ENCODE data around the gene TBC1D13.

TBC1D13 gene, protein sequence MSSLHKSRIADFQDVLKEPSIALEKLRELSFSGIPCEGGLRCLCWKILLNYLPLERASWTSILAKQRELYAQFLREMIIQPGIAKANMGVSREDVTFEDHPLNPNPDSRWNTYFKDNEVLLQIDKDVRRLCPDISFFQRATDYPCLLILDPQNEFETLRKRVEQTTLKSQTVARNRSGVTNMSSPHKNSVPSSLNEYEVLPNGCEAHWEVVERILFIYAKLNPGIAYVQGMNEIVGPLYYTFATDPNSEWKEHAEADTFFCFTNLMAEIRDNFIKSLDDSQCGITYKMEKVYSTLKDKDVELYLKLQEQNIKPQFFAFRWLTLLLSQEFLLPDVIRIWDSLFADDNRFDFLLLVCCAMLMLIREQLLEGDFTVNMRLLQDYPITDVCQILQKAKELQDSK

DNA sequence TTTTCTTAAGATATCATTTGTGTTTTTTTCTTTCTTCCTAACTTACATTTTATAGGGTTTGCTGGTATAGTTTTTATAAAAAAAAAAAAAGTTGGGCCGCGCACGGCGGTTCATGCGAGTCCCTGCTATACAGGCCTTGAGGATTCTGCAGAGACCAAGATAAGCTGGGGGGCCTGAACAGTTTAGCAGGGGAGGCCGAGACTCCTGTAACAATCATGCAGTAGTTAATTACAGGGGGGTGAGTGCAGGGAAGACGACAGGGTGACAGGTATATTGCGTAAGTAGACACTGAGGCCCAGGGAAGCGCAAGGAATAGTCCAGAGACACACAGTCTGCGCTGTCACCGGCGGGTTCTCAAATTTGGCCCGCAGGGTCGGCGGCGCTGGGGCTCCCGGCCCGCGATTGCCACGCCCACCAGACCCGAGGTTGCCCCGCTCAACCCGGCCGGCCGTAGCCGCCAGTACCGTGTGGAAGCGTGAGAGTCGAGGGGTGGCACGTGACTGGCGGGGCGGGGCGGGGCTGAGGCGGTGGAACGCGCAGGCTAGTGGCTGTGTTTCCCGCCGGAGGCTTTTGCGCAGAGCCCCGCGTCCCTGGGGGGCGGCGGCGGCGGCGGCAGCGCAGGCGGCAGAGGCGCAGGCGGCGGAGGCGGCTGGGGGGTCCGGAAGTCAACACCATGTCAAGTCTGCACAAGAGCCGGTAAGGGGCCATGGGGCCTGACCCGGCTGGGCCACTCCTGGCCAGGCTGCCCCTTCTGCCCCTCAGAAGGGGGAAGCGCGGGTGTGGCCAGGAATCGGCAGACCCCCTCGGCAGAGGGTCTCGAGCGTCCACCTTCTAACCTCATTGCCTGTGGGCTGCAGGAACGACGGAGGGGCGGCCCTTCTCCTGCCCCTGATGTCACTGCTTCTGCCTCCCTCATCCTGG lies at the start of gene TBC1D13:
Gene TBC1D13 (plus strand): TSS at position 573 of the 921 bp plus-strand sequence. CDS start 101 bp downstream, at position 674.
- DNase-seq (peak; percentile 88), ATAC-seq (replicated peaks) (peak; percentile 92 to 93)
- peaks cover 42 to 47% of the 10 kb centered on the region in 2 donors for H3K36me3 Mint-ChIP-seq
- no peaks in the 10 kb centered on the region for H3K9me3 Mint-ChIP-seq
- H3K4me3 Mint-ChIP-seq, result peak within 1 kb of the TSS; percentile 99
- no peaks in the 10 kb centered on the region for H3K27me3 Mint-ChIP-seq
- H3K27ac Mint-ChIP-seq, result peak within 1 kb of the TSS; percentile 97
- H3K4me1 Mint-ChIP-seq, result peaks cover 31 to 54% of the 10 kb centered on the region in 2 donors

DNA sequence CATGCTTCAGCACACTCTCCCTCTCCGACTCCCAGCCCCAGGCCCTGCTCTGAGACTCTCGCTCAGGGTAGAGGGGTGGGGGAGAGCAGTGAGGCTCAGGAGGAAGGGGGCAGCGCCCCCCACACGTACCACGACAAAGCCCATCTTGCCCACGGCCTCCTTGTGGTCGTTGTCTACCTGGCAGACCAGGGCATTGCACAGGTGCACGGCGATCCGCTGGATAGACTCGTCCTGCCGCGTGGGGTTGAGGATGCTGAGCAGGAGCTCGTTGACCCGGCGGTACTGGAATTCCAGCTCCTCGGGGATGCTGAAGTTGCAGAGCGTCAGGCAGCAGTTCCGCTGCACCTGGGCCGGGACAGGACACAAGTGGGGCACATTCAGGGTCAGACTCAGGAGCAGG lies 44.7 kb upstream of the TBC1D13 start:
- Mint-ChIP-seq H3K27me3 (no peaks in the 10 kb centered on the region), H3K36me3 (peaks cover 28 to 44% of the 10 kb centered on the region in 2 donors)

DNA sequence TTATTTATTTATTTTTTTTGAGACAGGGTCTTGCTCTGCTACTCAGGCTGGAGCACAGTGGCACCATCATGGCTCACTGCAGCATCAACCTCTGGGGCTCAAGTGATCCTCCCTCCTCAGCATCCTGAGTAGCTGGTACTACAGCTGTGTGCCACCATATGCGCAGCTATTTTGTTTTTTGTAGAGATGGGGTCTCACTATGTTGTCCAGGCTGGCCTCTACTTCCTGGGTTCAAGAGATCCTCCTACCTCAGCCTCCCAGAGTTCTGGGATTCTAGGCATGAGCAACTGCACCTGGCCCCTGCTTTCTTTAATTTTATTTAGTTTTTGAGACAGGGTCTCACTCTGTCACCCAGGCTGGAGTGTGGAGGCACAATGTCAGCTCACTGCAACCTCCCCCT lies 43.6 kb upstream of the TBC1D13 start:
- H3K27ac Mint-ChIP-seq, result no peak overlapping the region
- H3K4me3 Mint-ChIP-seq, result no peak overlapping the region
- H3K9me3 Mint-ChIP-seq, result no peaks in the 10 kb centered on the region

More for the DNA sequence above, 44.7 kb upstream of the TBC1D13 start:
- DNase-seq (no peak), ATAC-seq (replicated peaks) (no peak)
- no peak overlapping the region for H3K27ac Mint-ChIP-seq
- no peak overlapping the region for H3K4me3 Mint-ChIP-seq
- peaks cover 2 to 12% of the 10 kb centered on the region in 2 donors for H3K4me1 Mint-ChIP-seq
- H3K9me3 Mint-ChIP-seq, result no peaks in the 10 kb centered on the region

DNA sequence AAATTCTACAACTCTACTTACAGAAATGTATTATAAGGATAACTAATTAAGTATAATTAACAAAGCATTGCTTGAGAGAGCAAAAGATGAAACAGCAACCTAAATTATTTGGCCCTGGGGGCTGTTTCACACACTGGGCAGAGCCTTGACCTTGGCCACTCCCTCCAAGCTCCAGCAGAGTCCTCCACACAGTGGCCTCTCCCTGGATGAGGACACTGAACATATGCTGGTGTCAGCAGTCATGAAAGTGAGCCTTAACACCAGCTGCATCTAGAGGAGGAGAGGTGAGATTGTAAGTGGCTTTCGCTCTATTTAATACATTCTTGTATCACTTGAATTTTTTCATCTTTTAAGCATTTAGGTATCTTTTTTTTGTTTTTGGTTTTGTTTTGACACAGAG lies 39.8 kb upstream of the TBC1D13 start:
- peaks cover 26 to 38% of the 10 kb centered on the region in 2 donors for H3K36me3 Mint-ChIP-seq
- H3K27me3 Mint-ChIP-seq, result no peaks in the 10 kb centered on the region
- ATAC-seq (replicated peaks), result no peak
- no peaks in the 10 kb centered on the region for H3K9me3 Mint-ChIP-seq
- H3K4me3 Mint-ChIP-seq, result no peak overlapping the region
- H3K4me1 Mint-ChIP-seq, result peaks cover 2 to 8% of the 10 kb centered on the region in 2 donors
- no peak for DNase-seq
- H3K27ac Mint-ChIP-seq, result peak overlapping the region; percentile 20

More for the DNA sequence above, 43.6 kb upstream of the TBC1D13 start:
- peaks cover 30 to 41% of the 10 kb centered on the region in 2 donors for H3K36me3 Mint-ChIP-seq
- H3K27me3 Mint-ChIP-seq, result no peaks in the 10 kb centered on the region
- ATAC-seq (replicated peaks) (no peak), DNase-seq (no peak)
- peaks cover 2 to 12% of the 10 kb centered on the region in 2 donors for H3K4me1 Mint-ChIP-seq

DNA sequence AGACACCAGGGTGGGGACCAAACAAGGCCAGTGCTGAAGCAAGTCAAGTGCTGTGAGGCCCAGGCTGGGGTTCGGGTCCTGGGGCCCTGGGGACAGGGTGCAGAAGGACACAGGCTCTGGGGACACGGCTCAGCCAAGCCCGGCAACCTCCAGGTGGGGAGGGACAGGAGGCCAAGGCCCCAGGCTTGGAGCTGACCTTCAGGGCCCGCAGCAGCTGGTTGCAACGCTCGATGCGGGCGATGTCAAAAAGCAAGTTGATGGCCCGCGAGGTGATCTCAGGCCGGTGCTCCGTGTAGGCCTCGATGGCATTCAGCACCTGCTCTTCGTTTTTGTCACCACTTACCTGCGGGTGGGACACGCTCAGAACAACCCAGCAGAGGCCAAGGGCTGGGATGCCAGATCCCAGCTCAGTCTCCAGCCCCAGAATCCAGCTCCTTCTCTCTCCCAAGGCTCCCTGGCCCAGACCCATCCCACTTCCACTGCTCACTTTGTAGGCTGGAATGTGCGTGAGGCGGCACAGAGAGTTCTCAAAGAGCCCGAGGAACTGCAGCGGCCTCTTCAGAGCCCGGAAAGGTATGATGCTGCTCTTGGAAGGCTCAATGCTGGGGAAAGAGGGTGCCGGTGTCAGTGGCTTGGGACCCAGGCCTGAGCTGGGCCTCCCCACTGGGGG lies 36.0 kb upstream of the TBC1D13 start:
- Mint-ChIP-seq H3K4me3 (no peak overlapping the region), H3K27me3 (no peaks in the 10 kb centered on the region), H3K36me3 (peaks cover 34 to 39% of the 10 kb centered on the region in 2 donors), H3K4me1 (peaks cover 0 to 10% of the 10 kb centered on the region in 2 donors), H3K9me3 (no peaks in the 10 kb centered on the region), H3K27ac (no peak overlapping the region)
- no peak for ATAC-seq (replicated peaks)
- DNase-seq, result no peak

DNA sequence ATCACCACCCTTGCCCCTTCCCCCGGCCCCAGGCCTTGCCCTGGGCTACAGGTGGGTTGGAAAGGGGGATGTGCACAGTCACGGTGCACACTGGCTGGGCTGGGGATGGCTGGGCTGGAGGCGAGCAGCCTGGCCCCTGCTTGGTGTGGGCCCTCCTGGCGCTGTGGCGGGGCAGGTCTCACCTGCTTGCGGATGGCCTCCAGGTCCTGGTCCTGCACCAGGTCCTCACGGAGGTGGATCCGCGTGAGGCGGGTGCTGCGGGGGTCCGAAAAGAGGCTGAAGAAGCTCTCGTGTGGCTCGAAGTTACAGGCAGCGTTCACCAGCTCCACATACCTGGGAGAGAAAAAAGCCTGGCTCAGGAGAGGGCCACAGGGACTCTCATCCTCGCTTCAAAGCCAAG lies 33.4 kb upstream of the TBC1D13 start:
- Mint-ChIP-seq H3K4me3 (no peak overlapping the region), H3K9me3 (no peaks in the 10 kb centered on the region), H3K27ac (no peak overlapping the region)

DNA sequence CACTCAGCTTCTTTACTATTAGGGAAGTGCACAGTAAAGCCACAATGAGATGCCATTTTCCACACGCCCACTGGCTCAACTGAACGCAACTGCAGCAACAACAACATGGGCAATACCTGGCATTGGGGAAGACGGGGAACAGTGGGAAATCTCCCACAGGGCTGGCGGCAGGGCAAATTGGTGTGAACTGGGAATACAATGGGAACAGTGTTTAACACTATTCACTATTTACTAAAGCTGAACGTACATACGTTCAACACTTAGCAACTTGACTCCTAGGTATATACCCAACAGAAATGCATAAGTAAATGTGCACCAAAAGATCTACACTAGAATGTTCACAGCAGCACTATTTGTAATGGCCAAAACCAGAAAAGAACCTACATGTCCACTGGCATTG lies 29.5 kb upstream of the TBC1D13 start:
- ATAC-seq (replicated peaks) (no peak), DNase-seq (no peak)
- Mint-ChIP-seq H3K27ac (no peak overlapping the region), H3K4me1 (peaks cover 9 to 26% of the 10 kb centered on the region in 2 donors), H3K36me3 (peaks cover 26 to 32% of the 10 kb centered on the region in 2 donors), H3K4me3 (no peak overlapping the region), H3K9me3 (no peaks in the 10 kb centered on the region), H3K27me3 (no peaks in the 10 kb centered on the region)

More for the DNA sequence above, 33.4 kb upstream of the TBC1D13 start:
- H3K27me3 Mint-ChIP-seq, result no peaks in the 10 kb centered on the region
- peaks cover 38 to 41% of the 10 kb centered on the region in 2 donors for H3K36me3 Mint-ChIP-seq
- DNase-seq (no peak), ATAC-seq (replicated peaks) (no peak)
- peaks cover 7 to 21% of the 10 kb centered on the region in 2 donors for H3K4me1 Mint-ChIP-seq

DNA sequence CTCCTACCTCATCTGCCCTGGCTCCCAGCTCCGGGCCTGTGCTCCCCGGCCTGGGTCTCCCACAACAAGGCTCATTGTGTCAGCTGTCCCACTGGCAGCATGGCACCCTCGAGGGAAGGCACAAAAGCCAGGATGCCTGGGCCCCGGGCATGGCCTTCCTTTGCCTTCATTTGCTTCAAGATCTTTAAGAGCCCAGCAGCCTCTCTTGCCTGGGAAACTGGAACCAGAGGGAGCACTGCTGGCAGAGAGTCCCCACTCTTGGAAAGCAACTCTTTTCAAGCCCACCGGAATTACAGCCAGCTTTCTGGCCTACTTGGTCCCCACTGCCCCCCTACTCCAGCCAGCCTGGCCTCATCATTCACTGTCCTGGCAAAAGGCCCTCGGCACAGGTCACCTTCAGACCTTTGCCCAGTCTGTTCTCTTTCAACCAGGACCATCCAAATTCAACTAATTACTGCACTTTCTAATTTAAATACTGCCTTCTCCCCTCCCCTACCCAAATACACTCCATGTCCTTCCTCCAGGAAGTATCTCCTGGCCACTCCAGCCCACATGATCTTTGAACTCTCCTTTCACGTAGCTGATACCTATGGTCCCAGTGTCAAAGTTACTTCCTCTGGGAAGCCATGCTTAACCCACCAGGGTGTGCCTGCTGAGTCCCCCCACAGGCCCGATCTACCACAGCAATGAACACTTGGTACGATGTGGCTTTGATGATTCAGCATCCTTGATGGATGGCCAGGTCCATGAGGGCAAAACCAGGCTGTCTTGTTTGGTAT lies 24.2 kb upstream of the TBC1D13 start:
- no peak for ATAC-seq (replicated peaks)
- H3K36me3 Mint-ChIP-seq, result peaks cover 39 to 44% of the 10 kb centered on the region in 2 donors
- peak overlapping the region; percentile 51 for H3K27ac Mint-ChIP-seq
- no peak overlapping the region for H3K4me3 Mint-ChIP-seq
- H3K27me3 Mint-ChIP-seq, result no peaks in the 10 kb centered on the region
- peaks cover 33 to 51% of the 10 kb centered on the region in 2 donors for H3K4me1 Mint-ChIP-seq
- DNase-seq, result no peak
- no peaks in the 10 kb centered on the region for H3K9me3 Mint-ChIP-seq

DNA sequence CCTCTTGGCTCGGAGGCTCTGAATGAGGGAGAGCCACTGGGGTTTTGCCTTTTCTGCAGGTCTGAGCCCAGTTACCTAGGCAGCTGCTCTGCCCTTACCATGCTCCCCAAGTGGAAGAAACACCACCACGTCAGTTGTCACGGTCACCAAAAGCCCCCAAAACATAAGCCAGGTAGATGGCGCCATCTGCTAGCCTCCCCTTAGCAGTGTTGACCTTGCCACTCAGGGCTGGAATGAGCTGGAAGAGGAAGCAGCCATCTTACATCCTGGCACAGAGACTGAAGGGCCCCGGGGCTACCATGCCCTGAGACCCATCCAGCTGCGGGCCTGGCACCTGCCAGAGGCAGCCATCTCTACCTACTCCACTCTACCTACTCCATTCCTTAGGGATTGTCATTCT lies 22.7 kb upstream of the TBC1D13 start:
- no peaks in the 10 kb centered on the region for H3K9me3 Mint-ChIP-seq
- no peak overlapping the region for H3K4me3 Mint-ChIP-seq
- peak overlapping the region; percentile 69 for H3K27ac Mint-ChIP-seq
- peaks cover 37 to 60% of the 10 kb centered on the region in 2 donors for H3K4me1 Mint-ChIP-seq
- H3K27me3 Mint-ChIP-seq, result no peaks in the 10 kb centered on the region
- peak; percentile 55 to 57 for ATAC-seq (replicated peaks)
- no peak for DNase-seq
- H3K36me3 Mint-ChIP-seq, result peaks cover 45 to 46% of the 10 kb centered on the region in 2 donors

DNA sequence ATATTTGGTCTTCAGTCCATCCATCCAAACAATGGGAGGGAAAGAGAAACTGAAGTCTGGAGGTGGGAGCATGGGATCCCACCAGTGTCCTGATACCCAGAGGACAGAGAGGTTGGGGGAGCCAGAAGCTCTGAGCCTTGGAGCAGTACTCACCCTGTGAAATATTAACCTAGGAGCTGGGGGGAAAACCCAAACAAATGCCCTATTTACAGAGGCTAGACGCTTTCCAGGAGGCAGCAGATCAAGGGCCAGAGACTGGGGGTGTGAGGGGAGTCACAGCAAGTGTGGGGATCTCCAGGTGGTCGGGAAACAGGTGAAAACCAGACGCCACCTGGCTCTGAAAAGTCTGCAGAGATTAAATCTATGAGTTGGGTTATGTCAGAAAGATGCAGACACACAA lies 21.6 kb upstream of the TBC1D13 start:
- peaks cover 51 to 53% of the 10 kb centered on the region in 2 donors for H3K36me3 Mint-ChIP-seq
- H3K27me3 Mint-ChIP-seq, result no peaks in the 10 kb centered on the region
- peaks cover 43 to 71% of the 10 kb centered on the region in 2 donors for H3K4me1 Mint-ChIP-seq
- DNase-seq (no peak), ATAC-seq (replicated peaks) (peak; percentile 67 to 79)
- no peaks in the 10 kb centered on the region for H3K9me3 Mint-ChIP-seq
- peak overlapping the region in 1 of 2 donors; percentile 61 for H3K4me3 Mint-ChIP-seq
- peak overlapping the region; percentile 20 for H3K27ac Mint-ChIP-seq

DNA sequence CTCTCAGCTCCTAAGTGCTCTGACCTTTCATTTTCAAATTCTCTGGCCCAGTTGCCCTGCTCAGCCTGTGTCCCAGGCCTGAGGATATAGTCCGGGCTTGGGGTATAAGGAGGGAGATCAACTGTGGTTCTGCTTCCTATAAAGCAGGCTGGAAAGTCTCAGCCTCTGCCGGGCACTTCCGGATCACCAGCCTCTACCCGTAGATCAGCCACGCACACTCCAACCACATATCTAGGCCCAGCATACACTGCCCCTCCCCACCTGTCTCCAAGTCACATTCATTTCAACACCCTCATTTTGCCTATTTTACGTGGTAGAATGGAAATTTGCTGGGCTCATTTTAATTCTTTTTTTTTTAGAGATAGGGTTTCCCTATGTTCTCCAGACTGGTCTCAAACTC lies 18.4 kb upstream of the TBC1D13 start:
- Mint-ChIP-seq H3K27ac (no peak overlapping the region), H3K27me3 (no peaks in the 10 kb centered on the region), H3K4me1 (peaks cover 42 to 78% of the 10 kb centered on the region in 2 donors), H3K36me3 (peaks cover 44 to 45% of the 10 kb centered on the region in 2 donors), H3K4me3 (peak overlapping the region in 1 of 2 donors; percentile 92), H3K9me3 (no peaks in the 10 kb centered on the region)
- DNase-seq, result no peak
- no peak for ATAC-seq (replicated peaks)

DNA sequence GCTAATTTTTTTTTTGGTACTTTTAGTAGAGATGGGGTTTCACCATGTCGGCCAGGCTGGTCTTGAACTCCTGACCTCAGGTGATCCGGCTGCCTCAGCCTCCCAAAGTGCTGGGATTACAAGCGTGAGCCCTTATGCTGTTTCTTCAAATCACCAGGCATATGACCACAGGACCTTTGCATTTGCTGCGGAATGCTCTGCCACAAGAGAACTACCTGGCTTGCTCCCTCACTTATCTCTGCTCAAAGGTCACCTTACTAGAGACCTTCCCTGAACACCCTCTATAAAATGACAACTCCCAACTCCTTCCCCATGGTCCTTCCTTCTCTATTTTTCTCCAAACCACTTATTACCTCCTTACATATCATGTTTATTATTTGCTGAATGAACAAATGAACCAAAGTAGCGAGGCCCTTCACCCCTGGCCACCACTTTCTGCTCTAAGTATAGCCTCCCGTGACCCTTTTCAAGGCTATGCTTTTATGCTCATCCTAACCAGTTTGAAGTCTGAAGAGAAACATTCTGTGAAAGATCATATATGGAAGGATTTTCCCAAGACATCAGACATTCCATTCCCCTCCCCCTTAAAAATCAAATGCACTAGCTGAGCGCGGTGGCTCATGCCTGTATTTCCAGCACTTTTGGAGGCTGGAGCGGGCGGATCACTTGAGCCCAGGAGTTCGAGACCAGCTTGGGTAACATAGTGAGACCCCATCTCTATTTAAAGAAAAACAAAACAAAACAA lies 16.6 kb upstream of the TBC1D13 start:
- H3K36me3 Mint-ChIP-seq, result peaks cover 34 to 36% of the 10 kb centered on the region in 2 donors
- DNase-seq, result no peak
- H3K27ac Mint-ChIP-seq, result peak overlapping the region; percentile 97
- no peaks in the 10 kb centered on the region for H3K27me3 Mint-ChIP-seq
- peaks cover 31 to 70% of the 10 kb centered on the region in 2 donors for H3K4me1 Mint-ChIP-seq
- peak overlapping the region; percentile 92 to 97 for H3K4me3 Mint-ChIP-seq
- no peak for ATAC-seq (replicated peaks)
- peaks cover 2 to 5% of the 10 kb centered on the region in 2 donors for H3K9me3 Mint-ChIP-seq
